Body of pancreas (tissue), 4 donors: ENCODE results near the gene ATP1A4. TPM values are rescaled to one million over a fixed set of nuclear protein-coding genes. Genes with fewer than 3 reads are reported as not detected.

ENCODE experiments used
- ATAC-seq: fragments of 150-250 bp; one replicate; pipeline ENCODE4 v1.9.1; 2016
- DNase-seq, 4 donors: peaks; one replicate each; pipeline ENCODE4 v3.0.0-alpha.2; 2019
- H3K27ac ChIP-seq, 4 donors: fragments of 200-600 bp; sonication (generic); 1 replicate in 3 of 4; 2 replicates in 1 of 4; pipeline versions ENCODE4 v1.5.1 to v1.6.1; 2016 to 2019; ENCODE audit warnings: mild to moderate bottlenecking in 1 of 4, mixed read lengths in 1 of 4, moderate library complexity in 1 of 4
- H3K27me3 ChIP-seq, 2 donors: fragments of 200-600 bp; sonication (generic); one replicate each; pipeline ENCODE4 v1.6.0; 2016; ENCODE audit warnings: mild to moderate bottlenecking in 1 of 2
- H3K36me3 ChIP-seq, 2 donors: fragments of 200-600 bp; sonication (generic); replicated peaks in 1 of 2; 2 replicates each; pipeline ENCODE4 v1.5.1; 2016; ENCODE audit warnings: low read depth in 2 of 2; ENCODE audit not compliant: insufficient read depth in 1 of 2
- H3K4me1 ChIP-seq: fragments of 200-600 bp; sonication (generic); one replicate; pipeline ENCODE4 v1.6.0; 2016
- H3K4me3 ChIP-seq, 2 donors: fragments of 200-600 bp; sonication (generic); 1 replicate in 1 of 2; 2 replicates in 1 of 2; pipeline ENCODE4 v1.5.1; 2016 to 2019
- H3K9me3 ChIP-seq, 3 donors: fragments of 200-600 bp; sonication (generic); 1 replicate in 2 of 3; 2 replicates in 1 of 3; pipeline ENCODE4 v1.5.1; 2016
- CTCF ChIP-seq, 7 experiments: fragments of 450-650 bp in 4 of 7; fragments of 200-600 bp in 3 of 7; sonication (generic) in 3 of 7; IDR thresholded peaks; one replicate each; pipeline ENCODE4 v1.5.1; 2016 to 2019; ENCODE audit warnings: antibody characterized with exemption in 7 of 7
- POLR2A ChIP-seq, 3 donors: fragments of 450-650 bp; IDR thresholded peaks; one replicate each; pipeline ENCODE4 v1.6.1; 2016; ENCODE audit warnings: antibody characterized with exemption in 3 of 3, mild to moderate bottlenecking in 2 of 3
- WGBS, 2 donors: methylation state at CpG; one replicate each; pipeline ENCODE4 v1.1.5; 2017; 5-methylcytosine and 5-hydroxymethylcytosine counted together
- intact Hi-C: fragments of 100-400 bp; cut with DNase I; formaldehyde crosslinking; loops from one replicate; pipeline ENCODE4 v1.15.1; 2023
- total RNA-seq, 2 donors: library from RNA; depleted of rRNA; stranded (reverse); fragments of >200 nt; gene quantifications; one replicate each; pipeline ENCODE4 v1.1.0, GENCODE V29; 2016

The ATP1A4 gene
- total RNA-seq, 2 donors from 2014 or later, result not detected

- intact Hi-C loops, result no loop called here
- whole genome bisulfite sequencing, 2 donors, result 85 to 89% methylated on average over 3 of the region's 3 CpGs
- DNase-seq, result no peak
- Histone ChIP-seq H3K36me3 (peaks cover 3 to 47% of the 10 kb centered on the region in 2 donors), H3K27ac (no peak overlapping the region), H3K4me3 (no peak overlapping the region), H3K27me3 (no peaks in the 10 kb centered on the region), H3K4me1 (peaks cover 10% of the 10 kb centered on the region), H3K9me3 (no peaks in the 10 kb centered on the region)
- no peak for ATAC-seq
- TF ChIP-seq CTCF (IDR thresholded peaks at IDR 0.05) (no peak), POLR2A (IDR thresholded peaks at IDR 0.05) (no peak)
These were observed 71.1 kb downstream of the ATP1A4 start for GRCh38 chr1:160222546-160222945.

DNA sequence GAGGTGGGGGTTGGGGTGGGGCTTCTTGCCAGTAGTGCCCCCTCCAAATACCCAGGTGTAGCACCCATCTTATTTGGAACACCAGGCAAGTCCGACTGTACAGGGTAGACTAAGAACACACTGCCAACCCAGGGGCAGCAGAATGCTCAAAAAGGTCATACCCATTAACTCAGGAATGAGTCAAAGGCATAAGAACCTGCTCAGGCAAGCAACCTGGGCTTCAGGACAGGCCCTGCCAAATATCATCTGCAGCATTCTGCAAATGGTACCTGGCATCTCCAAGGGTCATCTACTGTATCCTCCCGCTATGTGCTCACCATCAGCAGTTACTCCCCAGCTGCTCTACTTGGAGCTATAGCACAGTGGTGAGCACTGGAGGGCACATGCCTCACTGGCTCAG, 73.2 kb downstream of the ATP1A4 start:
- WGBS, 2 donors, result 79 to 83% methylated on average over 2 of the region's 2 CpGs
- H3K9me3 ChIP-seq, result no peaks in the 10 kb centered on the region
- H3K4me1 ChIP-seq, result no peaks in the 10 kb centered on the region
- DNase-seq (no peak), ATAC-seq (no peak)
- H3K27me3 ChIP-seq, result no peaks in the 10 kb centered on the region
- no peak overlapping the region for H3K4me3 ChIP-seq
- H3K27ac ChIP-seq, result no peak overlapping the region
- TF ChIP-seq CTCF (IDR thresholded peaks at IDR 0.05), result no peak
- TF ChIP-seq POLR2A (IDR thresholded peaks at IDR 0.05), result no peak
- intact Hi-C loops, result no loop called here
- peaks cover 3 to 54% of the 10 kb centered on the region in 2 donors for H3K36me3 ChIP-seq

- TF ChIP-seq CTCF (IDR thresholded peaks at IDR 0.05), result no peak
- TF ChIP-seq POLR2A (IDR thresholded peaks at IDR 0.05), result no peak
- Histone ChIP-seq H3K27me3 (no peaks in the 10 kb centered on the region), H3K36me3 (peaks cover 4 to 57% of the 10 kb centered on the region in 2 donors), H3K9me3 (no peaks in the 10 kb centered on the region), H3K27ac (no peak overlapping the region), H3K4me3 (no peak overlapping the region), H3K4me1 (no peaks in the 10 kb centered on the region)
- intact Hi-C loops, result no loop called here
- ATAC-seq, result no peak
- 66 to 75% methylated on average over 2 of the region's 2 CpGs for WGBS, 2 donors
- no peak for DNase-seq
These were observed 73.9 kb downstream of the ATP1A4 start for GRCh38 chr1:160225345-160225744.

- ATAC-seq (no peak), DNase-seq (no peak)
- intact Hi-C loops, result no loop called here
- Histone ChIP-seq H3K4me3 (no peak overlapping the region), H3K27ac (no peak overlapping the region), H3K36me3 (peaks cover 11 to 58% of the 10 kb centered on the region in 2 donors), H3K9me3 (no peaks in the 10 kb centered on the region), H3K27me3 (no peaks in the 10 kb centered on the region), H3K4me1 (no peaks in the 10 kb centered on the region)
- WGBS, 2 donors, result 89 to 90% methylated on average over 2 of the region's 2 CpGs
- no peak for TF ChIP-seq POLR2A (IDR thresholded peaks at IDR 0.05)
- TF ChIP-seq CTCF (IDR thresholded peaks at IDR 0.05), result no peak
These were observed 75.2 kb downstream of the ATP1A4 start for GRCh38 chr1:160226623-160227022.

GRCh38 chr1:160227034-160227433, 75.6 kb downstream of the ATP1A4 start:
- no peak for DNase-seq
- 77 to 82% methylated on average over 4 of the region's 4 CpGs for WGBS, 2 donors
- H3K27ac ChIP-seq, result no peak overlapping the region
- TF ChIP-seq POLR2A (IDR thresholded peaks at IDR 0.05) (no peak), CTCF (IDR thresholded peaks at IDR 0.05) (no peak)
- ATAC-seq, result no peak
- H3K4me3 ChIP-seq, result no peak overlapping the region
- peaks cover 11 to 55% of the 10 kb centered on the region in 2 donors for H3K36me3 ChIP-seq
- no peaks in the 10 kb centered on the region for H3K9me3 ChIP-seq
- H3K4me1 ChIP-seq, result no peaks in the 10 kb centered on the region
- H3K27me3 ChIP-seq, result no peaks in the 10 kb centered on the region
- intact Hi-C loops, result no loop called here
